ENCODE results near the gene TBCCD1.
"Not testable (repeated sequence)": the region's sequence is repeated elsewhere in the genome, so short reads cannot be mapped to it uniquely, and the experiment has no call there.

Gene TBCCD1

DNA sequence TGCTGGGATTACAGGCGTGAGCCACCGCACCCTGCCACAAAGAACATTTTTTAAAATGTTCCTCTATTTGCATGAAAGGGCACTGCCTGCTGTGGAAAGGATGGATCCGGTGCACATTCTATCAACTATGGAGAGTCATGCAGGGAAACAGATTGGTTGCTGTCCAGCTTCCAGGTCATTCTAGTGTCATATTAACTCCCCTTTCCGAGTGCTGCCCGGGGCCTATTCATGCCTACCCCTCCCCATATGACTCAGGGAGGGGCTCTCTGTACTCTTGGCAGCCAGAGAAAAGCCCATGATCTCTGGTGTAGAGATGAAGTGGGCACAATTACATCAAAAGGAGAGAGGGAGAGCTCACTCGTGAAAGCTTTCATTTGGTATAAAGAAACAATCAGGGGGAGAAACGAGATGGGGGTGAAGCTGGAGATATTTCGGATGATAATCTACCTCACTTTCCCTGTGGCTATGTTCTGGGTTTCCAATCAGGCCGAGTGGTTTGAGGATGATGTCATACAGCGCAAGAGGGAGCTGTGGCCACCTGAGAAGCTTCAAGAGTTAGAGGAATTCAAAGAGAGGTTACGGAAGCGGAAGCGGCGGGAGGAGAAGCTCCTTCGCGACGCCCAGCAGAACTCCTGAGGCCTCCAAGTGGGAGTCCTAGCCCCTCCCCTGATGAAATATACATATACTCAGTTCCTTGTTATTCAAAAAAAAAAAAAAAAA lies 29.6 kb upstream of the TBCCD1 start:
- Histone ChIP-seq H3K9ac (ENCODE audit: low read length in 5 of 5) (no peak overlapping the region), H3K4me3 (ENCODE audit: low read depth in 1 of 5, low read length in 5 of 5) (no peak overlapping the region), H3K4me1 (ENCODE audit: control insufficient read depth in 5 of 5, insufficient read depth in 5 of 5, low read length in 5 of 5) (no peaks in the 10 kb centered on the region), H3K27ac (ENCODE audit: low read depth, low read length) (no peak overlapping the region), H3K27me3 (ENCODE audit: control insufficient read depth in 5 of 5, insufficient read depth in 4 of 5, low read length in 5 of 5) (no peaks in the 10 kb centered on the region), H3K9me3 (ENCODE audit: control insufficient read depth in 5 of 5, low read length in 5 of 5) (no peaks in the 10 kb centered on the region), H3K36me3 (ENCODE audit: control insufficient read depth in 5 of 5, insufficient read depth in 5 of 5, low read length in 5 of 5) (no peaks in the 10 kb centered on the region)

- Histone ChIP-seq H3K4me1 (ENCODE audit: control insufficient read depth in 5 of 5, insufficient read depth in 5 of 5, low read length in 5 of 5) (no peaks in the 10 kb centered on the region), H3K27me3 (ENCODE audit: control insufficient read depth in 5 of 5, insufficient read depth in 4 of 5, low read length in 5 of 5) (peaks cover 0 to 3% (median 0%) of the 10 kb centered on the region in 5 donors), H3K4me3 (ENCODE audit: low read depth in 1 of 5, low read length in 5 of 5) (no peak overlapping the region), H3K9me3 (ENCODE audit: control insufficient read depth in 5 of 5, low read length in 5 of 5) (no peaks in the 10 kb centered on the region), H3K27ac (ENCODE audit: low read depth, low read length) (no peak overlapping the region), H3K9ac (ENCODE audit: low read length in 5 of 5) (no peak overlapping the region), H3K36me3 (ENCODE audit: control insufficient read depth in 5 of 5, insufficient read depth in 5 of 5, low read length in 5 of 5) (no peaks in the 10 kb centered on the region)
Observed at GRCh38 chr3:186594591-186595113, 27.5 kb upstream of the TBCCD1 start.

DNA sequence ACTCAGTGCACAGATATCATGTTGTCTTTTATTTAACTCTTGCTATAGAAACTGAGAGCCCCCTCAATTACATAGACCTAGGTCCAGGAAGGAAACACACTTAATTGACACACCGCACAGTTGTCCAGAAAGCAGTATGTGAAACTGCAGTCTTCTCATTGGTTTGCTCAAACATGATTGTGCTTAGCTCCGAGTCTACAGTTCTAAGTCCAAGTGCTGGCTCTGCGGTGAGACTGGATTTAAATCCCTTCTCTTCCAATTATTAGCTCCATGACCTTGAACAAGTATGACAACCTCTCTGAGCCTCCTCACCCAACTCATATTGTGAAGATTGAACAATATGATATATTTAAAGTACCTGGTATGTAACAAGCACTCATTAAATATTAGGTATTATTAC lies 26.7 kb upstream of the TBCCD1 start:
- Histone ChIP-seq H3K27ac (ENCODE audit: low read depth, low read length) (no peak overlapping the region), H3K9me3 (ENCODE audit: control insufficient read depth in 5 of 5, low read length in 5 of 5) (no peaks in the 10 kb centered on the region), H3K4me3 (ENCODE audit: low read depth in 1 of 5, low read length in 5 of 5) (no peak overlapping the region), H3K36me3 (ENCODE audit: control insufficient read depth in 5 of 5, insufficient read depth in 5 of 5, low read length in 5 of 5) (no peaks in the 10 kb centered on the region), H3K4me1 (ENCODE audit: control insufficient read depth in 5 of 5, insufficient read depth in 5 of 5, low read length in 5 of 5) (no peaks in the 10 kb centered on the region), H3K9ac (ENCODE audit: low read length in 5 of 5) (no peak overlapping the region), H3K27me3 (ENCODE audit: control insufficient read depth in 5 of 5, insufficient read depth in 4 of 5, low read length in 5 of 5) (peaks cover 0 to 3% (median 0%) of the 10 kb centered on the region in 5 donors)

- H3K27me3 ChIP-seq (ENCODE audit: control insufficient read depth in 5 of 5, insufficient read depth in 4 of 5, low read length in 5 of 5) = peaks cover 0 to 3% (median 0%) of the 10 kb centered on the region in 5 donors
- H3K27ac ChIP-seq (ENCODE audit: low read depth, low read length) = no peak overlapping the region
- H3K4me3 ChIP-seq (ENCODE audit: low read depth in 1 of 5, low read length in 5 of 5) = no peak overlapping the region
- H3K9me3 ChIP-seq (ENCODE audit: control insufficient read depth in 5 of 5, low read length in 5 of 5) = no peaks in the 10 kb centered on the region
- H3K4me1 ChIP-seq (ENCODE audit: control insufficient read depth in 5 of 5, insufficient read depth in 5 of 5, low read length in 5 of 5) = no peaks in the 10 kb centered on the region
- H3K9ac ChIP-seq (ENCODE audit: low read length in 5 of 5) = no peak overlapping the region
- H3K36me3 ChIP-seq (ENCODE audit: control insufficient read depth in 5 of 5, insufficient read depth in 5 of 5, low read length in 5 of 5) = no peaks in the 10 kb centered on the region
Observed at GRCh38 chr3:186592682-186593081, 25.5 kb upstream of the TBCCD1 start.

GRCh38 chr3:186590580-186591295 lies 23.6 kb upstream of the TBCCD1 start:
- Histone ChIP-seq H3K4me1 (ENCODE audit: control insufficient read depth in 5 of 5, insufficient read depth in 5 of 5, low read length in 5 of 5) (no peaks in the 10 kb centered on the region), H3K27ac (ENCODE audit: low read depth, low read length) (no peak overlapping the region), H3K9ac (ENCODE audit: low read length in 5 of 5) (no peak overlapping the region), H3K36me3 (ENCODE audit: control insufficient read depth in 5 of 5, insufficient read depth in 5 of 5, low read length in 5 of 5) (peaks cover 5 to 6% (median 6%) of the 10 kb centered on the region in 5 donors), H3K9me3 (ENCODE audit: control insufficient read depth in 5 of 5, low read length in 5 of 5) (no peaks in the 10 kb centered on the region), H3K4me3 (ENCODE audit: low read depth in 1 of 5, low read length in 5 of 5) (no peak overlapping the region), H3K27me3 (ENCODE audit: control insufficient read depth in 5 of 5, insufficient read depth in 4 of 5, low read length in 5 of 5) (peaks cover 0 to 3% (median 0%) of the 10 kb centered on the region in 5 donors)

- Histone ChIP-seq H3K4me3 (ENCODE audit: low read depth in 1 of 5, low read length in 5 of 5) (no peak overlapping the region), H3K27me3 (ENCODE audit: control insufficient read depth in 5 of 5, insufficient read depth in 4 of 5, low read length in 5 of 5) (peaks cover 0 to 3% (median 0%) of the 10 kb centered on the region in 5 donors), H3K9ac (ENCODE audit: low read length in 5 of 5) (no peak overlapping the region), H3K9me3 (ENCODE audit: control insufficient read depth in 5 of 5, low read length in 5 of 5) (no peaks in the 10 kb centered on the region), H3K36me3 (ENCODE audit: control insufficient read depth in 5 of 5, insufficient read depth in 5 of 5, low read length in 5 of 5) (peaks cover 11 to 13% (median 13%) of the 10 kb centered on the region in 5 donors), H3K27ac (ENCODE audit: low read depth, low read length) (no peak overlapping the region), H3K4me1 (ENCODE audit: control insufficient read depth in 5 of 5, insufficient read depth in 5 of 5, low read length in 5 of 5) (no peaks in the 10 kb centered on the region)
Observed at GRCh38 chr3:186589856-186590579, 22.9 kb upstream of the TBCCD1 start.

DNA sequence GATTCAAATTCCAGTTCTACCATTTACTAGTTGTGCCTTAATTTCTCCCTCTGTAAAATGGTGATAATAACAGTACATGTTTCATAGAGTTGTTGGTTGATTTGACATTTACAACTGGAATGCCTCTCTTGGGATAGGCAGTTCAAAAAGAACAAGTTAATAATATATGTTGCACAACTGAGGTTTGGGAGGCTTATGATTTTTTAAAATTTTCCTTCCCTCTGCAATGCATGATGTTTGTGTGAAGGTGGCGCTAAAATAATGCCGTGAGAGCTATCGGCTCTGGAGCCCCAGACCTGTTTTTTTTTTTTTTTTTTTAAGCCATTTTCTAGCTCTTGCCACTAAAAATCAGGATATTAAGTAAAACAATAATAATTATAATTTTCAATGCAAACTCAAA lies 22.0 kb upstream of the TBCCD1 start:
- H3K27me3 ChIP-seq (ENCODE audit: control insufficient read depth in 5 of 5, insufficient read depth in 4 of 5, low read length in 5 of 5) = peaks cover 0 to 3% (median 0%) of the 10 kb centered on the region in 5 donors
- H3K9ac ChIP-seq (ENCODE audit: low read length in 5 of 5) = no peak overlapping the region
- H3K27ac ChIP-seq (ENCODE audit: low read depth, low read length) = no peak overlapping the region
- H3K4me3 ChIP-seq (ENCODE audit: low read depth in 1 of 5, low read length in 5 of 5) = no peak overlapping the region
- H3K36me3 ChIP-seq (ENCODE audit: control insufficient read depth in 5 of 5, insufficient read depth in 5 of 5, low read length in 5 of 5) = peaks cover 20 to 22% (median 22%) of the 10 kb centered on the region in 5 donors
- no peaks in the 10 kb centered on the region for H3K4me1 ChIP-seq (ENCODE audit: control insufficient read depth in 5 of 5, insufficient read depth in 5 of 5, low read length in 5 of 5)
- H3K9me3 ChIP-seq (ENCODE audit: control insufficient read depth in 5 of 5, low read length in 5 of 5) = no peaks in the 10 kb centered on the region

DNA sequence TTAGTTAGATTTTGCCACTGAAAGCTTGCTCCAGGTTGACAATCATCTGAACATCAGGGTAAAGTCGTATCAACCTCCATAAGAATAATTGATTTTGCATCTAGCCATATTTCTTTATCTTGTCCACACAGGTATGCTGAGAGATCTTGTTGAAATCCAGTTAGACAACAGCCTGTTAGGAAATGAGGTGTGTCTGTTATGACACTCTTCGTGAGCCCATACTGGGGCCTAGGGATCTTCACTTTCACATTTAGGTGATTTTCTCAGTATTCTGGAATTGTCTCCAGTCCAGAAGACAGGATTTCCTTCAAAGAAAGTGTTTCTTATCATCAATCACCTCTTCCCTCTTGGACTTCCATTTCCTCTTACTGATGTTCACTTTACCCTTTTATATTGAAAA lies 21.5 kb upstream of the TBCCD1 start:
- H3K36me3 ChIP-seq (ENCODE audit: control insufficient read depth in 5 of 5, insufficient read depth in 5 of 5, low read length in 5 of 5) = peaks cover 25 to 27% (median 26%) of the 10 kb centered on the region in 5 donors
- no peak overlapping the region for H3K9ac ChIP-seq (ENCODE audit: low read length in 5 of 5)
- H3K27me3 ChIP-seq (ENCODE audit: control insufficient read depth in 5 of 5, insufficient read depth in 4 of 5, low read length in 5 of 5) = peaks cover 0 to 3% (median 0%) of the 10 kb centered on the region in 5 donors
- no peaks in the 10 kb centered on the region for H3K9me3 ChIP-seq (ENCODE audit: control insufficient read depth in 5 of 5, low read length in 5 of 5)
- H3K4me1 ChIP-seq (ENCODE audit: control insufficient read depth in 5 of 5, insufficient read depth in 5 of 5, low read length in 5 of 5) = no peaks in the 10 kb centered on the region
- no peak overlapping the region for H3K4me3 ChIP-seq (ENCODE audit: low read depth in 1 of 5, low read length in 5 of 5)
- H3K27ac ChIP-seq (ENCODE audit: low read depth, low read length) = no peak overlapping the region

DNA sequence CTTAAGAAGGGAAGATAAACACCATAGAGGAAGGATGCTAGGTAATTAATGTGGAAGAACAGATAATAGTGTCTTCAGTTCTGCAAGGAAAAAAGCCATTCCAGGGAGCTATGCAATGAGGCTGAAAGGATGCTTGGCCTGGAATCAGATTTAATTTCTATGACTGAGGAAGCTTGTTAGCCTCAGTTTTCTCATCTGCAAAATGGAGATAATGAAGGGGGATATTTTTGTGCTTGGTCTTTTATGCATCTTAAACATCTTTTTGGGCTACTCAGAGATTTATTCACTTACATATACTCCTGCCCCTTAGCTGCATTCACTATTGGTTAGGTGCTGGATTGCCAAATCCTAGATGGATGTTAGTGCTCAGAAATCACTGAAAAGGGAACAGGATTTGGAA lies 20.0 kb upstream of the TBCCD1 start:
- H3K4me1 ChIP-seq (ENCODE audit: control insufficient read depth in 5 of 5, insufficient read depth in 5 of 5, low read length in 5 of 5) = no peaks in the 10 kb centered on the region
- no peak overlapping the region for H3K4me3 ChIP-seq (ENCODE audit: low read depth in 1 of 5, low read length in 5 of 5)
- no peak overlapping the region for H3K9ac ChIP-seq (ENCODE audit: low read length in 5 of 5)
- peaks cover 0 to 3% (median 0%) of the 10 kb centered on the region in 5 donors for H3K27me3 ChIP-seq (ENCODE audit: control insufficient read depth in 5 of 5, insufficient read depth in 4 of 5, low read length in 5 of 5)
- no peaks in the 10 kb centered on the region for H3K9me3 ChIP-seq (ENCODE audit: control insufficient read depth in 5 of 5, low read length in 5 of 5)
- no peak overlapping the region for H3K27ac ChIP-seq (ENCODE audit: low read depth, low read length)
- peaks cover 38 to 41% (median 39%) of the 10 kb centered on the region in 5 donors for H3K36me3 ChIP-seq (ENCODE audit: control insufficient read depth in 5 of 5, insufficient read depth in 5 of 5, low read length in 5 of 5)

DNA sequence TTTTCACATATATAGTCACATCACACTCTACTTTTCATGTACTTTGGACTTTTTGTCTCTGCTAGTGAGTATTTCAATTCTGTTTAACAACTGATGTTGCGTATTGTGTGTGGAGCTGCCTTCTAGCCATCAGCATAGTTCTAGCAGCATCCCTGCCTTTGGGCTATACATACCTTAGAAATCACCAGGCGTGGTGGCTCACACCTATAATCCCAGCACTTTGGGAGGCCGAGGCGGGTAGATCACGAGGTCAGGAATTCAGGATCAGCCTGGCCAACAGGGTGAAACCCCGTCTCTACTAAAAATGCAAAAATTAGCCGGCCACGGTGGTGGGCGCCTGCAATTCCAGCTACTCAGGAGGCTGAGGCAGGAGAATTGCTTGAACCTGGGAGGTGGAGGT lies 19.1 kb upstream of the TBCCD1 start:
- H3K4me1 ChIP-seq (ENCODE audit: control insufficient read depth in 5 of 5, insufficient read depth in 5 of 5, low read length in 5 of 5); H3K9ac ChIP-seq (ENCODE audit: low read length in 5 of 5); H3K27me3 ChIP-seq (ENCODE audit: control insufficient read depth in 5 of 5, insufficient read depth in 4 of 5, low read length in 5 of 5); H3K4me3 ChIP-seq (ENCODE audit: low read depth in 1 of 5, low read length in 5 of 5); H3K9me3 ChIP-seq (ENCODE audit: control insufficient read depth in 5 of 5, low read length in 5 of 5); H3K27ac ChIP-seq (ENCODE audit: low read depth, low read length): not testable (repeated sequence)
- peaks cover 42 to 51% (median 48%) of the 10 kb centered on the region in 5 donors for H3K36me3 ChIP-seq (ENCODE audit: control insufficient read depth in 5 of 5, insufficient read depth in 5 of 5, low read length in 5 of 5)

All from subcutaneous abdominal adipose tissue (tissue), 5 donors.